Ovary (tissue), 3 donors: ENCODE data around the gene PRDM8.

Source experiments
- POLR2A ChIP-seq: fragments of 450-650 bp; IDR thresholded peaks from one replicate; pipeline ENCODE4 v1.6.1; 2017; ENCODE audit warnings: antibody characterized with exemption, mild to moderate bottlenecking, moderate library complexity
- TF ChIP-seq, protein P1 (sequence below), 3 donors: fragments of 450-650 bp in 2 of 3; fragments of 200-600 bp in 1 of 3; IDR thresholded peaks; one replicate each; pipeline versions ENCODE4 v1.5.1 to v1.8.0; 2016 to 2022; ENCODE audit warnings: antibody characterized with exemption in 3 of 3, mild to moderate bottlenecking in 1 of 3
- donor health status: DM: no; HTN: no; CAD: no.

DNA sequence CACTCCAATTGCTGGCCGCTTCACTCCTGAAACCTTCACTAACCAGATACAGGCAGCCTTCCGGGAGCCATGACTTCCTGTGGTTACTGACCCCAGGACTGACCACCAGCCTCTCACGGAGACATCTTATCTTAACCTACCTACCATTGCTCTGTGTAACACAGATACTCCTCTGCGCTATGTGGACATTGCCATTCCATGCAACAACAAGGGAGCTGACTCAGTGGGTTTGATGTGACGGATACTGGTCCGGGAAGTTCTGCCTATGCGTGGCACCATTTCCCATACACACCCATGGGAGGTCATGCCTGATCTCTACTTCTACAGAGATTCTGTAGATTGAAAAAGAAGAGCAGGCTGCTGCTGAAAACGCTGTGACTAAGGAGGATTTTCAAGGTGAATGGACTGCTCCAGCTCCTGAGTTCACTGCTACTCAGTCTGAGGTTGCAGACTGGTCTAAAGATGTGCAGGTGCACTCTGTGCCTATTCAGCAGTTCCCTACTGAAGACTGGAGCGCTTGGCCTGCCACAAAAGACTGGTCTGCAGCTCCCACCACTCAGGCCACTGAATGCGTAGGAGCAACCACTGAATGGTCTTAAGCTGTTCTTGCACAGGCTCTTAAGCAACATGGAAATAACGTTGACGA is 35.8 kb upstream of the PRDM8 start:
- TF ChIP-seq, protein P1, sequence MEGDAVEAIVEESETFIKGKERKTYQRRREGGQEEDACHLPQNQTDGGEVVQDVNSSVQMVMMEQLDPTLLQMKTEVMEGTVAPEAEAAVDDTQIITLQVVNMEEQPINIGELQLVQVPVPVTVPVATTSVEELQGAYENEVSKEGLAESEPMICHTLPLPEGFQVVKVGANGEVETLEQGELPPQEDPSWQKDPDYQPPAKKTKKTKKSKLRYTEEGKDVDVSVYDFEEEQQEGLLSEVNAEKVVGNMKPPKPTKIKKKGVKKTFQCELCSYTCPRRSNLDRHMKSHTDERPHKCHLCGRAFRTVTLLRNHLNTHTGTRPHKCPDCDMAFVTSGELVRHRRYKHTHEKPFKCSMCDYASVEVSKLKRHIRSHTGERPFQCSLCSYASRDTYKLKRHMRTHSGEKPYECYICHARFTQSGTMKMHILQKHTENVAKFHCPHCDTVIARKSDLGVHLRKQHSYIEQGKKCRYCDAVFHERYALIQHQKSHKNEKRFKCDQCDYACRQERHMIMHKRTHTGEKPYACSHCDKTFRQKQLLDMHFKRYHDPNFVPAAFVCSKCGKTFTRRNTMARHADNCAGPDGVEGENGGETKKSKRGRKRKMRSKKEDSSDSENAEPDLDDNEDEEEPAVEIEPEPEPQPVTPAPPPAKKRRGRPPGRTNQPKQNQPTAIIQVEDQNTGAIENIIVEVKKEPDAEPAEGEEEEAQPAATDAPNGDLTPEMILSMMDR (IDR thresholded peaks at IDR 0.05): no peak
- no peak for TF ChIP-seq POLR2A
